ENCODE measurements around the gene MEGF6.

GRCh38 chr1:3464649-3465025 lies 146.7 kb downstream of the MEGF6 start:
- TF ChIP-seq CTCF (conservative IDR thresholded peaks at IDR 0.05) (no peak), ZFX (IDR thresholded peaks at IDR 0.05) (no peak)
